A673 (cell line): Measurements from ENCODE around the gene GLOD4.

Source experiments
- EZH2 ChIP-seq: fragments of 200-600 bp; sonication (generic); IDR thresholded peaks from 2 replicates; pipeline ENCODE4 v1.6.1; 2017; ENCODE audit warnings: borderline replicate concordance, low read depth, mild to moderate bottlenecking, mixed read lengths, antibody characterized with exemption, low read length; ENCODE audit not compliant: poor library complexity, severe bottlenecking
- TF ChIP-seq, protein P1 (sequence below): fragments of 300-800, 200-600 bp; sonication (generic); conservative IDR thresholded peaks from 2 replicates; pipeline ENCODE4 v1.5.1; 2017; ENCODE audit warnings: low read depth, mild to moderate bottlenecking, antibody characterized with exemption, low read length, moderate library complexity, mixed read lengths

DNA sequence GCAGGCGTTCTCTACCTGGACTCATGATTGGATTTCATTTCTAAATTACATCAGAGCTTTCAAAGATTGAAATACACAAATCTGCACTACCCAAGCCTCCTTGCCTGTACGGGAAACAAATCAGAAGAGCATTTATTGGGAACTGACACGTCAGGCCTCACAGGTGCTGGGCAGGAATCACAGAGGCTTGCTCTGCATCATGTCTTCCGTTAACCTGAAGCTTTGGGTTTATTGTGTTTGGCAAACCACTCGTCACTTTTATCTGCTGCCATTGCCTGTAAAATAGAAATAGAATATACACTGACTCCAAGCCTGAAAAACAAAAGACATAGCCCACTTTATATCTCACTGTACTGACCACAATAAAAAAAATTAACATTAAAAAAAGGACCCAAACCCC lies 22.1 kb downstream of the GLOD4 start:
- no peak for TF ChIP-seq EZH2
- TF ChIP-seq, protein P1, sequence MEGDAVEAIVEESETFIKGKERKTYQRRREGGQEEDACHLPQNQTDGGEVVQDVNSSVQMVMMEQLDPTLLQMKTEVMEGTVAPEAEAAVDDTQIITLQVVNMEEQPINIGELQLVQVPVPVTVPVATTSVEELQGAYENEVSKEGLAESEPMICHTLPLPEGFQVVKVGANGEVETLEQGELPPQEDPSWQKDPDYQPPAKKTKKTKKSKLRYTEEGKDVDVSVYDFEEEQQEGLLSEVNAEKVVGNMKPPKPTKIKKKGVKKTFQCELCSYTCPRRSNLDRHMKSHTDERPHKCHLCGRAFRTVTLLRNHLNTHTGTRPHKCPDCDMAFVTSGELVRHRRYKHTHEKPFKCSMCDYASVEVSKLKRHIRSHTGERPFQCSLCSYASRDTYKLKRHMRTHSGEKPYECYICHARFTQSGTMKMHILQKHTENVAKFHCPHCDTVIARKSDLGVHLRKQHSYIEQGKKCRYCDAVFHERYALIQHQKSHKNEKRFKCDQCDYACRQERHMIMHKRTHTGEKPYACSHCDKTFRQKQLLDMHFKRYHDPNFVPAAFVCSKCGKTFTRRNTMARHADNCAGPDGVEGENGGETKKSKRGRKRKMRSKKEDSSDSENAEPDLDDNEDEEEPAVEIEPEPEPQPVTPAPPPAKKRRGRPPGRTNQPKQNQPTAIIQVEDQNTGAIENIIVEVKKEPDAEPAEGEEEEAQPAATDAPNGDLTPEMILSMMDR = no peak
